Suppressor macrophage treated with lipopolysaccharide for 1 hour (primary cell): ENCODE measurements around the gene FBXO42.
A peak's percentile ranks its signal among the peaks of the same experiment; 100 is the strongest.

ENCODE experiments used
- DNase-seq, 3 donors: peaks; one replicate each; pipeline ENCODE4 v3.0.0-alpha.2; 2020 to 2022

Gene FBXO42

DNA sequence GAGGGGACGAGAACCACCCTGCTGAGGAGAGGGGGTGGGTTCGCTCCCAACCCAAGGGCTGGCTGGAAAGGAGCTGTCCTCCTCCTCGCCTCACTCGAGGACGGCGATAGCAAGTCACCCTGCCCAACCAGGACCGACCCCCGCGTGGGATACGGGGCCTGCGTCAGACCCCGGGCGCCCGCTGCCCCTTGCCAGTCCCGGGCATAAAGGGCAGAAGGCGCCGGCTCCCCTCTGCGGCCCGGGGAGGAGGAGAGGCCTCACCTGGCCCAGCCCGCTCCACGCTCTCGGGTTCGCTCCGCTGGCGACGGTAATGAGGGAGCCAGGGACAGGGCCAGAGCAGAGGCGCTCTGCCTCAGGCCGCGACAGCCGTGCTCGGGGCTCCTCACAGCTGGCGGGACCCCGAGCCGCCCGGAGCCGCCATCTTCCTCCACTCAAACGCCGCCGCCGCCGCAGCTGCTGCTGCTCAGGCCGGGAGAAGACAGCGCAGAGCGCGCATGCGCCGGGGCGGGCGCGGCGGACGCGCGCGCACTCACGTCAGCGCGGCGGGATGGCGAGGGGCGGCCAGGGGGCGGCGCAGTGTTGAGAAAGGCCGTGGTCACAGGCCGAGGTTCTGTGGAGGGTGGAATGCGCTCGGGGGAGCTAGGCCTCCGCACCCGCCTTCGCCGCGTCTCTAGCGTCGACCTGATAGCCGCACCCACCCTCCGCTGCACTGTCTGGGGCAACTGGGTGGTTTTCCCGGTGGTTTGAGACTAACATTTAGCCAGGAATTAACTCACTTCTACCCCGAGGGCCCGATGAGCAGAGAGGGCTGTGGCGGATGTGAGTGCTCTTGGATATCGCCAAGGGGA is at the start of gene FBXO42:
Gene FBXO42, minus strand, starts transcription at position 487 of the 848 bp plus-strand sequence. CDS start 37,062 bp downstream, outside the sequence.
- peak; percentile 96 to 98 (median 98) for DNase-seq

DNA sequence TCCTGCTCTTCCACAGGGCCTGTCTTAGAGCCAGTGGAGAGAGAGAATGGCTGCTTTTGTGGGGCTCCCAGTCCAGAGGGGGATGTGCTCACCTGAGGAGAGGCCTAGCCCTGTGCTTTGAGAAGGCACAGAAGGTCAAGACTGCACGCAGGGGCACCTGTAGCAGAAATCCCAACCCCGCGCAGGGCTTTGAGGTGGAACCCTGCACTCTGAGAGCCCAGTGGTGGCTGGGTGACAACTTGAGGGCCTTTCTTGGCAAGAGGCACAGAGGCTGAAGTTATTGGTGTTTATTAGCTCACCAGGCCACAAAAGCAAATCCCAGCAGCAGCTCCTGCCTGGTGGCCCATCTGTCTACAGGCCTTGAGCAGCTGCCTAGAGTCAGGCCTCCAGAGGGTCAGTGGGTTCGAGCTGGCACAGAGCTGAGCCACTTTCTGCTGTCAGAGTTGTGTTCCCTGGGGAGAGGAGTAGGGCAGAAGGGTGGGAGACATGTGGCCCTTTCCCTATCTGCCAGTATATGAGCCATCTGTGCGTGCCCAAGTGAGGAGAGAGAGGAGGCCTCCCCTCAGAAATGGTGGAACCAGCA is 46.2 kb upstream of the FBXO42 start:
- DNase-seq = no peak

DNA sequence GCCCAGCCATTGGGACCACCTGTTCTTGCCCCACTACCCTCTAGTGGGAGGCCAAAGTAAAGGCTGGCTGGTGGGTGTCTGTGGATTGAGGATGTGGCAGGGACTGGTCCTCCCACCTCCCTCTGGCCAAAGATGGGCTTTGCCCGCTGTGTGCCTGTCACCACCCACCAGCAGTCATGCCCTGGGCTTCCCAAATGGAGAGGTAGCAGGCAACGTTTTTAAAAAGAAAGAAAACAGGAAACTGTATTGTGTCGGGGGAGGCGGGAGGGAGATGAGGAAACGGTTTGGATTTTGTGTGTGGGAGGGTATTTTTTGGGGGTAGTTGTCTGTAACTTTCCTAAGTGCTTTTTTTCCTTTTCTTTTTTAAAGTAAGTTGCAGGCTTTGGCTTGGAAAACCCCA is 44.8 kb upstream of the FBXO42 start:
- DNase-seq = peak; percentile 80 to 85 (median 81)

DNA sequence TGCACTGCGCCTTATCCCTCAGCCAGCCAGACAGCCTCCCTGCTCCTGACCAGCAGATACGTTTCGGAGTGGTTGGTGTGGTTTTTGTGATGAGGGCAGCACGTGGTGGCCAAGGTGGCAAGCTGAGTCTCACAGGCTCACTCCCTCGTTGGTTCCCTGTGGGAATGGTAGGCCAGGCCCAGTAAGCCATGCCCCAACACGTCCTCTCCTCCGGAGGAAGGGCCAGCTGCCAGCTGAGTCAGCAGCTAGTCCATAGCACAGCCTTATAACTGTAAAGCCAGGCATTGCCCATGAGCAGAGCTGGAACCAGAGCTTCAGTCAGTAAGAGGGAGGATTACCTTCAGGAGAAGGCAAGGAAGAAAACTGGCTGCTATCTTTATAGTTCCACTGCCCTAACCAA is 44.3 kb upstream of the FBXO42 start:
- peak; percentile 28 to 45 (median 33) for DNase-seq

DNA sequence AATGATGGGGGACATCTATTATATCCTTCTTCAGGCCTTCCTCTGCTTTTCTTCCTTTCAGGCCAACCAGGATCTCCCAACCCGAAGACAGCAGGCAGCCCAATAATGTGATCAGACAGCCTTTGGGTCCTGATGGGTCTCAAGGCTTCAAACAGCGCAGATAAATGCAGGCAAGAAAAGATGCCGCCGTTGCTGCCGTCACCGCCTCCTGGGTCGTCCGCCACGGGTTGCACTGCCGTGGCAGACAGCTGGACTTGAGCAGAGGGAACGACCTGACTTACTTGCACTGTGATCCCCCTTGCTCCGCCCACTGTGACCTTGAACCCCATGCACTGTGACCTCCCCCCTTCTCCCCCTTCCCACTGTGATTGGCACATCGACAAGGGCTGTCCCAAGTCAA is 42.7 kb upstream of the FBXO42 start:
- DNase-seq = no peak

DNA sequence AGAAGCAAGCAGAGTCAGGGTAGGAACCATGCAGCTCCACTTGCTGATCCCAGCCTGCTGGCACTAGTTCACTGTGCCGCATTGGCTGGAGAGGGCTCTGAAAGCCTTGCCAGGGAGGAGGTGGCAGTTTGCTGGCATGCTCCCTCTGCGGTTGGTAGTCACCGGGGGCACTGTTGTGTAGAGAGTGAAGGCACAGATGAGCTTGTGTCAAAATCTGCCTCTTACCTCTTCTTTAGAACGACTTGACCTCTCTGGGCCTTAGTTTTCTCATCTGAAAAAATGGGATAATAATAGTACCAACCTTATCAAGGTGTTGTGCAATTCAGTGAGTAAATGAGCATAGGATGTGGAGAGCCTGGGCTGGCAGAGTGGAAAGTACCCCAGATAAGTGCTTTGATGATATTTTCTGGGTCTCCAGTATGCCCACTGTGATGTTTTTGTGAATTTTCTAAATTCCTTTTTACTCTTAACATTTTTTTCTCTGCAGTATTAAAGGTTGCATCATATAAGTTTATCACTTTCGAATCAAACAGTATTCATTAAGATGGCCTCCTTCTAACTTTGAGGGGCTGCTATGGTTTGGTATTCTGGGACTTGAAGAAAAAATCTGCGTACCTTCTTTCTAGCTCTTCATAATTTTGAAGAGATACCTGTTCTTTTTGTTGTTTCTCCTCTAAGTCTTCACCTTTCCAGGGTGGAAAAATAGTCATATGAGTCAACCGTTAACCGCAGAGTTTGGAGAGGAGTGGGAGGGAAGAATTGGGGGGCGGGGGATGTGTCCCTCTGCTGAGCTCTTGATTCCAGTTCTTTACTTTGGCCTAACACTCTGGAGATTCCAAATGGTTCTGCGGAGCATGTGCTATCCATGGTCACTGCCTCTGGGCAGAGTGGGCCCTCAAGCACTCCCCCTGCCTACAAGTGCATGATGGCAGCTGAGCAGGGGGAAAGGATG is 41.6 kb upstream of the FBXO42 start:
- DNase-seq = peak in 1 of 3 donors; percentile 15

DNA sequence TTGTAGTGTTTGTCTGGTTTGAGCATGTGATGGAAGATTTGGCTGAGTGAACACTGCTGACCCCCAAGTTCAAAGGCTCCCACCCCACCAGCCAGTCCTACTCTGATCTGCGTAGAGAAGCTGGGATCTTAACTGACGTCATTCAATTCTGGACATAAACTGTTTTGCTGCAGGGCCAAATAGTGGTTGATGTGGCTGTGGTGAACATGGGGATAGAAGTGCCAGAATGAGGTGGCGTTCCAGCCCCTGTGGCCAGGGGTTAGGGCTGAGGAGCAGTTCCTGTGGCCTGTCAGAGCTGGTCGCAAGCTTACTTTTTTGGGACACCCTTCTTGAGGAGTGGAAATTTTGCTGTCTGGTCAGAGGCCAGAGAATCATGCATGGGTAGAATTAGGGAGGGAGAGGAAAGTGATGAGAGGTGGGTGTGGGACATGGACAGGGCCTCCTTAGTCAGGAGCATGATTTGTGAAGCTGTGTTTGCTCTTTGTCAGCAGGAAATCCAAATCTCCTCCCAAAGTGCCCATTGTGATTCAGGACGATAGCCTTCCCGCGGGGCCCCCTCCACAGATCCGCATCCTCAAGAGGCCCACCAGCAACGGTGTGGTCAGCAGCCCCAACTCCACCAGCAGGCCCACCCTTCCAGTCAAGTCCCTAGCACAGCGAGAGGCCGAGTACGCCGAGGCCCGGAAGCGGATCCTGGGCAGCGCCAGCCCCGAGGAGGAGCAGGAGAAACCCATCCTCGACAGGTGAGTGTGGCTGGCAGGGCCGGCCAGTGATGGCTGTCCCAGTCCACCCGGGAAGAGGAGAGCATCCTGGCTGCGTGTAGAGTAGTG is 40.7 kb upstream of the FBXO42 start:
- no peak for DNase-seq

DNA sequence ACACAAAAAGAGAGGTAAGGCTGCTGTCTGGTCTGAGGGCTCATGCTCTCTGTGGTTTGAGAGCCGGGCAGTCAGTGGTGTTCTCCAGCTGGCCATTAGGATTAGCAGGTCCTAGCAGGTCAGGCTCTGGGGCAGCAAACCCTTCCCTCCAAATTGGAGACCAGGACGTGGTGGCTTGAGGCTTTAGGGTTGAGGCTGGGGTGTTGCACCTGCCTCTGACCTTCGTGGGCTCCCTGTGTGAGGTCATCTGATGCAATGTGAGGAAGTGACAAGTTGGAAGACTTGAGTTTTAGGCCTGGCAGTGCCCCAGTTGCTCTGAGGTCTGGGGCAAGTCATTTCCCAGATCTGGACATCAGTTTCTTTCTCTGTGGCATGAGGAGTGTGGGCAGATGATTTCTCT is 39.1 kb upstream of the FBXO42 start:
- DNase-seq = peak; percentile 52 to 59 (median 59)

DNA sequence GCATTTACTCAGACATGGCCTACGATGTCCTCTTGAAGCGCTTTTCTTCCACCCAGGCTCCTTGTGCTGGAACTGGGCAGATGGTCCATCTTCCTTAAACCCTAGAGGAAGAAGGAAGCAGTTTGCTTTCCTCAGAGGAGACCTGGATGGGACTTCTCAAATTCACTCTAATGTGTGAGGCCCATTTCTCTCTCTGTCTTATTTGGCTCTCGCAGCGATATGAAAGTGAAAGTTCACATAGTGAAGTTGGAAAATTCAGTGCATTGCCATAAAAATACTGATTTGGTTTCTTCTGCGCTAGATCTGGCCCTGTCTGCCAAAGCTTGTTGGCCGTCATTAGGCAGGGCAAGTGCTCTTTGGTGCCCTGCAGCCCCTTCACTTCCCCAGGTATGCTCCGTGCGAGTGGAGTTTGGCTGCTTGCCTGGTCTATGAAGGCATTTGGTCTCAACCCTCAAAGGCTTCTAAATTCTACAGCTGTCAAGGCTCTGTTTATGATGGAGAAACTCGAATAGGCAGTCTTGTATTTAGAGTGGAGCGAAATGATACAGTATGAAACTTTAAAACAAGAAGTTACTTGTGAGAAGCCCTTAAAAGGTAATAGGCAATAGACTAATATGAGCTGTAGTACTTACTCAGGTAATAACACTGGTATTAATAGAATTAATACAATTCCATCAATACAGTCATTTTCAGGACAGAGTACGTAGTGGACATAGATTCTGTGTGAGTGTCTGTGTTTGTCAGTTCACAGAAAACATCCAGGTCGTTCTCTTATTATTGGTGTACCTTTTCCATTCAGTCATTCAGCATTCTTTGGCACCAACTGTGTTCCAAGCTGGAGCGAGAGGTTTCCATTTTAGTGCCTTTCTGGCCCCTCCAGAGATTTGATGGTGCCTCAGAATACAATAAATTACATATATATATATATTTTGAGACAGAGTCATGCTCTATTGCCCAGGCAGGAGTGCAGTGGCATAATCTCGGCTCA is 35.2 kb upstream of the FBXO42 start:
- peak; percentile 53 to 72 (median 54) for DNase-seq

DNA sequence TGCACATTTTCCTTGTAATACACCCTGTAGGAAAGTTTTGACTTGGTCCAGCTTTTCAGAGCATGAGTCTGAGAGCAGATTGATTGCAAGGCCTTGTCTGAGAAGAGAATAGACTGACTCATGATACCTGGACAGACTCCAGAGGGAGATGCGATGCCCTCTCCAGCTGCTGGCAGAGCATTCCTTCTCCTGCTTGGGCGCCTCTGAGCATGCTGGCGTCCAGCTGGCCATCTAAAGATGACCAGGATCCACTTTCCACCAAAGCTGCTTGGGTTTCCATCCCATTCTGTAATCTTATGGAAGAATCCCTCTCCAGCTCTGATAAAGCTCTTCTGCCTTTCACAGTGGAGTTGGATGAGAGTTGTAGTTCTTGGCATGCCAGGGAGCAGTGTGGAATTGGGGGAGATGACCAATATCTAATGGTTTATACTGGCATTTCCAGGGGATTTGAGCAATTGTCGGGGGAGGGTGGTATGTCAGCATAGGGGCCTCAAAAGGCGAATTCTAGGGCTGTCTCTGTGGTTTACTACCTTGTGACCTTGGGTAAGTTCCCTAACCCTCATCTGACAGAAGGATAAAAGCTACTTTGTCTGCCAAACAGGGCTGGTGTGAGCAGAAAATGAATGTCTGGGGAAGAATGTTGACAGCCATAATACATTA is 34.3 kb upstream of the FBXO42 start:
- DNase-seq = peak; percentile 44 to 57 (median 46)

DNA sequence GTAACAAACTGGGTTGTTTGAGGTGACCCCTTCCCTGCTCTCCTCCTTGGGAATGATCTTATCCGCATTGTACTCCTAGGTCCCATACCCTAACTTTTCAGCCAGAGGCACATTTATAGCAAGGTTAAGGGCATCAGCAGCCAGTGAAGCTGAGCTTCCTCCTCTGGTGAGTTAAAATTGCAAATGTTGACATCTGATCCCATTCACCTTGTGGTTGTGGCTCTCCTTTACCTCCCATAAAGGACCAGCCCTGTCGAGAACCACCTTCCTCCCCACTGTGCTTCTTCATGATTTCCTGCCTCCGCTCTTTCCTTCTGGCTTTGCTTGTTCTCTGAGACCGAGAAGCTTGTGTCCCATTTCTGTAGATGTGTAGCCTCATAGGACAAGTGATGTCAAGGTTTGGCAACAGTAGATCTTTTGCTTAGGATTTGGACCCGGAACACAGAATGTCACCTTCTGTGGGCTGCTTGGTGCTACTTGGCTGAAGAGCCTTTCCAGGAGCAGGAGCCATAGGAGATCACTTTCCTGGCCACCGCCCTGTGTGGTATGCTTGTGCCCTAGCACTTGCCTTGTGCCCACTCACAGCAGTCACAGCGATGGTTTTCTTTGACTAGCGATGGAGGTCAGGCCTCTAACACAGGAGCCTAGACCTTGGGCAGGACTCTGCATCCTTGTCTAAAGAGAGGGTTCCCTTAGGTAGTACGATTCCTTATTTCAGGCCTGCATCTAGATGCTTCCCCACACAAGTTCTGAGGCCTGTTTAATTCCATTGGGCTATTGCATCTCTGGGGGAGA is 33.6 kb upstream of the FBXO42 start:
- DNase-seq = no peak

DNA sequence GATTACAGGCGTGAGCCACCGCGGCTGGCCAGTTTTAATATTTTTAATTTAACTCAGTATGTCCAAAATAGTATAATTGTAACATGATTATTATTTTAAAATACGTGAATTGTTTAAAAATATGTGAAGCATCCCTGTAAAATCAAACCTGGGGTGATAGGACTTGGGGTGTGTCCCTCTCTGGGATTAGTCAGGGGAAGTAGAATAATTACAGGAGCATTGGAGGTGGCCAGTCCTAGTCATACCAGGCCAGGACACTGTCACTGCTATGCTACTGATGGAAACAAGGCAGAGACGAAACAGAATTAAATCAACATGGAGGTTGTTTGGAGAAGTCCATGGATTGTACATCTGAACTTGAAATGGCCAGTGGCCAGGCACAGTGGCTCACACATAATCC is 31.6 kb upstream of the FBXO42 start:
- DNase-seq = no peak

DNA sequence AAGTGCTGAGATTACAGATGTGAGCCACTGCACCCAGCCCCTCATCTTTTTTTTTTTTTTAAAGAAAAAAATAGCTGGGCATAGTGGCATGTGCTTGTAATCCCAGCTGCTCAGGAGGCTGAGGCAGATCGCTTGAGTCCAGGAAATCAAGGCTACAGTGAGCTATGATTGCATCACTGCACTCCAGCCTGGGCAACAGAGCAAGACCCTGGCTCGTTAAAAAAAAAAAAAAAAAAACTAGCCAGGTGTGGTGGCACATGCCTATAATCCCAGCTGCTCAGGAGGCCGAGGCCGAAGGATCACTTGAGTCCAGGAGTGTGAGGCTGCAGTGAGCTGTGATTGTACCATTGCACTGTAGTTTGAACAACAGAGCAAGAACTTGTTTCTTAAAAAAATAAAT is 28.6 kb upstream of the FBXO42 start:
- DNase-seq = no peak

DNA sequence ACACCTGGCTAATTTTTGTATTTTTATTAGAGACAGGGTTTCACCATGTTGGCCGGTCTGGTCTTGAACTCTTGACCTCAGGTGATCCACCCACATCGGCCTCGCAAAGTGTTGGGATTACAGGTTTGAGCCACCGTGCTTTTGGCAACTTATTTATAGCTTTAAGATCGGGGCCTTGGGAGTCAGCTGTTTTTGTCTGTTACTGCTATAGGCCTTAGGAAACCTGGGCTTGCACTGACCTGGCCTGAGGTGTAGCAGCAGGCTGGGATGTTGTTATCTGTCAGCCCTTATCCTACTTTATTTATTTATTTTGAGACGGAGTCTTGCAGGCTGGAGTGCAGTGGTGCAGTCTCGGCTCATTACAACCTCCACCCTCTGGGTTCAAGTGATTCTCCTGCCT is 26.2 kb upstream of the FBXO42 start:
- DNase-seq = peak in 1 of 3 donors; percentile 2

DNA sequence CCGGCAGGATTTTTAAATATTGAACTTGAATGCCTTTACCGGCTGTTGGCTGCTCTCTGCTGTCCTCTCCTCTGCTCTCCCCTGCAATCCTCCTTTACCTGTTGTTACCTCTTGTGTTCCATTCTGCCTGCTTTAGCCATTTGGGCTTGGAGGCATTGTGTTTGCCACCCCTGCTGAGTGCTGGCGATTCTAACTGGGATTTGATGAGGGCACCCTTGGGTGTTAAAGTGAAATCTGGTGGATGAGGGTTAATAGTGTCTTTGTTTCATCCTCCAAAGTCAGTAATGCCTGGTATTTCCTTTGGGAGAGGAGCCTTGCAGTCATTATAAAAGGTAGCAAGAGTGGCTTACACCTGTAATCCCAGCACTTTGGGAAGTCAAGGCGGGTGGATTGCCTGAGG is 24.7 kb upstream of the FBXO42 start:
- no peak for DNase-seq

DNA sequence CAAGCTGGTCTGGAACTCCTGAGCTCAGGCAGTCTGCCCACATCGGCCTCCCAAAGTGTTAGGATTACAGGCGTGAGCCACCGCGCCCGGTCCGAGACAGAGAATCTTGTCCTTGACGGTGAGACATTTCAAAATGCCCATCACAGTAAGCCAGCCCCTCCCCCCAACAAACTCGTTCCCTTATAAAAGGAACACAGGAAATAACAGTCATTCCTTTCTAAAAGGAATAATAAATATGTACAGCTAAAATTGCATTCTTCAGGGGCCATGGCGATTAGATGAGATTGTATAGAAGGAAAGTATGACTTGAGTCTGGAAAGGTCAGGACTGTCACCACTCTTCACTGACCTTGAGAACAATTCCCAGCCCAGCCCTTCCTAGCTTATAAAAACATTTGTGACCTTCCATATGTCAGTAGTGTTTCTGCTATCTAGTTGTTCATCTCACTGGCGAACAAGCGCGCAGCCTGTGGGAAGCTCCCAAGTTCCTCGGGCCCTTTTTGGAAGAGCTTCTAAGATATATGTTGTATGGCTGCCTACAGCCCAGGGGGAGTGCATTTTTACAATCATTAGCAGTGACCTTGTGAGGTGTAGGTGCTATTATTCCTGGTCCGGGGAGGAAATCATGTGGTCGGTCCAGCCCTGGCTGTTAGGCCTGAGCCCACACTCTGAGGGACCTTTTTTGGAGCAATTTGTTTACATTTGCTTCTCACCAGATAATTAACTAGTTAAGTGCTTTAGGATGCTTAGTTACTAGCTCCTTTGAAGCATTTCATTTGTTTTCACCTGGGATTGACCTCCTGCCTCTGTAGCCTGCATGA is 23.5 kb upstream of the FBXO42 start:
- DNase-seq = peak in 1 of 3 donors; percentile 18

DNA sequence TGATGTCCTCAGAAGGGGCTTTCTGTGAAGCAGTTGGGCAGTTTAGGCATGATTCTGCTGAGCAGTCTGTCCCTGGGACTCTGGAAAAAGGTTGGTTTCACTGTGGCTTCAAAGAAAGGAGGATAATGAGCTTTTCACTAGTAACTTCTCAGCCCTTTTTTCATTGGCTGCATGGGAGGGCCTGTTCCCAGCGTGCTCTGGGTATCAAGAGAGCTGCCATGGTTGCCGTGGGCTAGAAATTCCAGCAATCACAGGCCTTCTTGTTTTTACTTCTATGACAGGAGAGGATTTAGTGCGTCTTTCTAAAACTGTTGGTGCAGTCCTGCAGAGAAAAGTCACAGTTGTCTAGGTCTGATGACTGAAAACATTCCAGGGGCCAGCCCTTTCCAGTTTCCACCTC is 22.0 kb upstream of the FBXO42 start:
- peak in 1 of 3 donors; percentile 25 for DNase-seq

DNA sequence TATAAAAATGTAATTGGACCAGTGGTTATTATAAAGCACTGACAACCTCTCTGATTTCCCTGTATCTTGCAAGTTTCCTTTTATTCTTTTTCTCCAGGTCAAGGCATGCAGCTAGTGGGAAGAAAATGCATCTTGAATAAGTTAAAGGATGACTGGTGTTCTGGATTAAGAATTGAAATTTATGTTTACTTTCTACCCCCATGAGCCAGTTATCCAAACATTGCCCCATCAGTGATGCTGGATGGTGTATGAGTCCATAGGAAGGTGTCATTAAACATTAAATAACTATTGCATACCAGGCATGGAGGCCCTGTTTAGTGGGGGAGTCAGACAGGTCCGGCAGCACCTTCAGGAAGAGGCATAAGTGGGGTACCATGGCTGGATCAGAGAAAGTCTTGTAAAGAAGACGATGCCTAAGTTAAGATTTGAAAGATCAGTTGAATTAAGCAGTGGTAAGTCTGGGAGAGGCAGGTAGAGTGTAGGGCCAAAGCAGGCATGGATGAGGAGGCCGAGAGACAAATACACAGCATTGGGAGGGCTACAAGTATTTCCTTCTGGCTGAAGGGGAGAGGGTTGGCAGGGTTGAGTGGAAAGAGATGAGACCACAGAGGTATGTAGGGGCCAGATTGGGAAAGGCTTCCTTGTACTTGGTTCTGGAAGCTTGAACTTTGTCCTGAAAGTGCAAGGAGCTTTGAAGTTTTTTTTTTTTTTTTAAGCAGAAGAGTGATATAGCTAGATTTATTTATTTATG is 20.4 kb upstream of the FBXO42 start:
- DNase-seq = no peak
